T-cell (primary cell): ENCODE data around the gene FAM180A. TPM values are rescaled to one million over a fixed set of nuclear protein-coding genes. Genes with fewer than 3 reads are reported as not detected.

Source experiments
- ATAC-seq, 4 experiments: fragments of 200-7000 bp in 3 of 4; fragments of 150-1000 bp in 1 of 4; cut with Tn5 transposase; replicated peaks in 1 of 4; 1 replicate in 3 of 4; 2 replicates in 1 of 4; pipeline ENCODE4 v1.10.0; 2021; ENCODE audit warnings: moderate library complexity in 3 of 4, mild to moderate bottlenecking in 2 of 4, moderate number of reproducible peaks in 1 of 4
- CTCF ChIA-PET, 2 donors: fragments of 300-600 bp; sonication (Branson Sonifier 250); formaldehyde crosslinking; loops; one replicate each; lab custom pipeline; 2022; ENCODE audit warnings: antibody characterized with exemption in 2 of 2; lab: Charles Lee
- POLR2A ChIA-PET, 2 donors: fragments of 300-600 bp; sonication (Branson Sonifier 250); formaldehyde crosslinking; loops; one replicate each; lab custom pipeline; 2022; ENCODE audit warnings: antibody characterized with exemption in 2 of 2; lab: Charles Lee
- DNase-seq, 35 experiments: peaks; one replicate each; pipeline versions ENCODE4 v3.0.0 to v3.0.0-alpha.2; 2013 to 2023
- H3K27ac ChIP-seq: one replicate; pipeline ENCODE4 v1.5.1; 2013; ENCODE audit warnings: low read length
- H3K27me3 ChIP-seq, 2 experiments: replicated peaks in 1 of 2; 1 replicate in 1 of 2; 2 replicates in 1 of 2; pipeline versions ENCODE4 v1.6.1 to v1.7.0; 2013; ENCODE audit warnings: low read length in 1 of 2, mixed read lengths in 1 of 2; ENCODE audit not compliant: control insufficient read depth in 2 of 2, insufficient read depth in 2 of 2; ENCODE audit errors: extremely low read depth in 1 of 2
- H3K36me3 ChIP-seq, 2 donors: 1 replicate in 1 of 2; 2 replicates in 1 of 2; pipeline versions ENCODE4 v1.6.1 to v1.7.0; 2013; ENCODE audit warnings: low read length in 1 of 2; ENCODE audit not compliant: control insufficient read depth in 2 of 2, insufficient read depth in 1 of 2; ENCODE audit errors: extremely low read depth in 1 of 2
- H3K4me1 ChIP-seq, 2 experiments: 1 replicate in 1 of 2; 2 replicates in 1 of 2; pipeline versions ENCODE4 v1.6.1 to v1.7.0; 2013; ENCODE audit warnings: low read length in 2 of 2, mixed read lengths in 1 of 2; ENCODE audit not compliant: insufficient read depth in 2 of 2, control insufficient read depth in 1 of 2; ENCODE audit errors: extremely low read depth in 1 of 2
- H3K4me3 ChIP-seq, 2 donors: 1 replicate in 1 of 2; 2 replicates in 1 of 2; pipeline versions ENCODE4 v1.5.1 to v1.7.0; 2013; ENCODE audit warnings: mild to moderate bottlenecking in 2 of 2, low read length in 1 of 2, moderate library complexity in 1 of 2; ENCODE audit not compliant: control insufficient read depth in 1 of 2; ENCODE audit errors: extremely low read depth in 1 of 2
- H3K9me3 ChIP-seq: 2 replicates; pipeline ENCODE4 v1.7.0; 2013
- H3K27ac Mint-ChIP-seq, 2 donors: one replicate each; pipeline ENCODE4 v1.8.0; 2020 to 2021; ENCODE audit warnings: mild to moderate bottlenecking in 2 of 2, mixed read lengths in 2 of 2
- H3K27me3 Mint-ChIP-seq, 2 donors: one replicate each; pipeline ENCODE4 v1.8.0; 2021 to 2022; ENCODE audit warnings: mixed read lengths in 2 of 2
- H3K36me3 Mint-ChIP-seq: one replicate; pipeline ENCODE4 v1.8.0; 2021; ENCODE audit warnings: mixed read lengths
- H3K4me1 Mint-ChIP-seq, 3 donors: one replicate each; pipeline ENCODE4 v1.8.0; 2020 to 2022; ENCODE audit warnings: mixed read lengths in 3 of 3, mild to moderate bottlenecking in 1 of 3
- H3K4me3 Mint-ChIP-seq, 3 donors: one replicate each; pipeline ENCODE4 v1.8.0; 2020 to 2022; ENCODE audit warnings: mild to moderate bottlenecking in 3 of 3, mixed read lengths in 3 of 3, moderate library complexity in 3 of 3
- H3K9me3 Mint-ChIP-seq, 3 donors: one replicate each; pipeline ENCODE4 v1.8.0; 2020 to 2022; ENCODE audit warnings: mixed read lengths in 3 of 3
- WGBS: methylation state at CpG from one replicate; pipeline ENCODE4 v1.1.5; 2013; ENCODE audit warnings: missing lambda C conversion rate; ENCODE audit not compliant: insufficient coverage; 5-methylcytosine and 5-hydroxymethylcytosine counted together
- total RNA-seq, 35 experiments: library from RNA in 6 of 35; stranded (reverse) in 6 of 35; fragments of 120-200 nt in 1 of 35; gene quantifications; one replicate each; pipeline versions ENCODE4 v1.2.1 to v1.2.4 and lab custom pipeline; 2013 to 2026

The FAM180A gene
- total RNA-seq, 5 donors from 2014 or later (not counting 1 experiment from before 2014, with no cell fraction given): not detected

DNA sequence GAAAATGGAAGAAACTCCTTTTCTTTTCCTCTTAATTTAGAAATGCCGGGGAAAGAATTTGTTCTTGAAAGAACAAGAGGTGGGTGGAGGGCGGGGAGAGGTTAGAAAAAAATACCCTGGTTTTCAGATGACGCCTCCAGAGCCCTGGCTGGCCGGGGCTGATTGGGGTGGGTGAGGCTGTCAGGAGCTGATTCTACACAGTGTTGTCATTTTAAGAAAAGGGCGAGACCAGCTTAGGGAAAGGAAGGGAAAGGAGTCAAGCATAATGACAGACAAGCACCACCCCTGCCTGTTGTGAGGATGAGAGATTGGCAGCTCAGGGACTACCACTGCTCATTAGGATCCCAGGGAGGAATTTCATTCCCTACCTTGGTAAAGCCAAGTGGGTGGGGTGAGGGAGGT lies 9.9 kb upstream of the FAM180A start:
- Mint-ChIP-seq H3K4me1 (no peaks in the 10 kb centered on the region), H3K27me3 (peaks cover 35 to 41% of the 10 kb centered on the region in 2 donors), H3K36me3 (no peaks in the 10 kb centered on the region), H3K27ac (no peak overlapping the region), H3K9me3 (no peaks in the 10 kb centered on the region), H3K4me3 (no peak overlapping the region)
- H3K4me3 ChIP-seq: no peak overlapping the region
- ATAC-seq: no peak
- WGBS: 62% methylated on average over 3 of the region's 5 CpGs
- no peaks in the 10 kb centered on the region for H3K4me1 ChIP-seq
- H3K27ac ChIP-seq: no peak overlapping the region
- CTCF ChIA-PET: no interaction called here
- H3K9me3 ChIP-seq: no peaks in the 10 kb centered on the region
- DNase-seq: no peak
- no peaks in the 10 kb centered on the region for H3K36me3 ChIP-seq
- peaks cover 0 to 21% of the 10 kb centered on the region in 2 experiments for H3K27me3 ChIP-seq
- POLR2A ChIA-PET: no interaction called here

DNA sequence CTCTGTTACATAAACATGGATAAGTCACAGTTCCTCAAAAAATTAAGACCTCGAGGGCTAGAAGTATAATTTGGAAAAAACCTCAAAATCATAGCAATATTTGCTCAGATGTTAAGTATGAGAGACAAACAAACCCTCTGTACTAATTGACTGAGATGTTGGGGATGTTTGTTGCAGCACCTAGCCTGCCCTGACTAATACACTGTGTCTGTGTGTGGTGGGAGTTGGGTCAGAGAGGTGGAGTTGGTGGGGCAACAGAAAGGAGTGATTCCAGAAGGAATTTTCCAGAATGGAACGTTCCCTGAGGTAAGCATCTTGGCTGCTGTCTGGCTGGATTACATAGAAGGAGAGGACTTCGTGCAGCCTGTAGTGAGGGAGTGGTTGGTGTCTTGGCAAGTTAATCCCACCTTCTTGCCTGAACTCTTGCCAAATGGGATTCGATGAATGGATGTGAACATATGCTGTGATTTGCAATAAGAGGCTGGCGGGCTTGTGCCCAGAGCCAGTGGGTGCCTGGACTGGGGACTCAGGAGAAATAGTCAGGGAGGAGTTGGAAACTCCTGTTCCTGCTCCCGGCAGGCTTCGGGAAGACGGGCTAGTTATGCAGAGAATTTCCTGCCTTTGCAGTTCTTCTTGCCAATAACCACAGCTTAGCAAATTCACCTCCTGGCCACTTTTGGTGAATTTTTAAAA lies 9.3 kb upstream of the FAM180A start:
- CTCF ChIA-PET: no interaction called here
- Histone ChIP-seq H3K36me3 (no peaks in the 10 kb centered on the region), H3K27me3 (peaks cover 0 to 25% of the 10 kb centered on the region in 2 experiments), H3K27ac (no peak overlapping the region), H3K9me3 (no peaks in the 10 kb centered on the region), H3K4me3 (no peak overlapping the region), H3K4me1 (no peaks in the 10 kb centered on the region)
- WGBS: 70% methylated on average over 2 of the region's 8 CpGs
- Mint-ChIP-seq H3K27ac (no peak overlapping the region), H3K27me3 (peaks cover 36 to 41% of the 10 kb centered on the region in 2 donors), H3K4me3 (no peak overlapping the region), H3K9me3 (no peaks in the 10 kb centered on the region), H3K4me1 (no peaks in the 10 kb centered on the region), H3K36me3 (no peaks in the 10 kb centered on the region)
- DNase-seq: no peak
- no peak for ATAC-seq
- POLR2A ChIA-PET: no interaction called here

DNA sequence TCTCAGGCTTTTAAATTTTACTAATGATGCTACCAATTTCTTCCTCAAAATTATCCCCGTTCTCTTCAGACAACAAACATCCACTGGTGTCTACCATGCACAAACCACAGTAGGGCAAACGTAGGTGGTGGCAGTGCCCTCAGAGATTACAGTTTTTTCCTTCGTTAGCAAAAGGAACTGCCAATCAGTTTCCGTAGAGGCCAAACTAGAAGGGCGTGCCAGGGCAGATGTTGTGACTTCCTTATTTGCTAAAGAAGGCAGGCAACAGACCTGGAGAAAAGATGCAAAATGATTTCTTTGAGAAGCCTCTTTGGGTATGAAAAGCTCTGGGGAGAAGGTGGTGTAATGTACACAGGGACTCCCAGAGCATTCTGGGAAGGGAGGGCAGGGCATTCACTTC lies 7.6 kb upstream of the FAM180A start:
- Mint-ChIP-seq H3K4me3 (no peak overlapping the region), H3K36me3 (no peaks in the 10 kb centered on the region), H3K4me1 (no peaks in the 10 kb centered on the region), H3K27ac (no peak overlapping the region), H3K9me3 (no peaks in the 10 kb centered on the region), H3K27me3 (peaks cover 30 to 36% of the 10 kb centered on the region in 2 donors)
- Histone ChIP-seq H3K4me1 (no peaks in the 10 kb centered on the region), H3K27ac (no peak overlapping the region), H3K4me3 (no peak overlapping the region), H3K9me3 (no peaks in the 10 kb centered on the region), H3K27me3 (peaks cover 0 to 22% of the 10 kb centered on the region in 2 experiments), H3K36me3 (no peaks in the 10 kb centered on the region)
- DNase-seq (no peak), ATAC-seq (no peak)
- WGBS: 20% methylated on average over 5 of the region's 5 CpGs
- CTCF ChIA-PET: no interaction called here
- POLR2A ChIA-PET: no interaction called here

DNA sequence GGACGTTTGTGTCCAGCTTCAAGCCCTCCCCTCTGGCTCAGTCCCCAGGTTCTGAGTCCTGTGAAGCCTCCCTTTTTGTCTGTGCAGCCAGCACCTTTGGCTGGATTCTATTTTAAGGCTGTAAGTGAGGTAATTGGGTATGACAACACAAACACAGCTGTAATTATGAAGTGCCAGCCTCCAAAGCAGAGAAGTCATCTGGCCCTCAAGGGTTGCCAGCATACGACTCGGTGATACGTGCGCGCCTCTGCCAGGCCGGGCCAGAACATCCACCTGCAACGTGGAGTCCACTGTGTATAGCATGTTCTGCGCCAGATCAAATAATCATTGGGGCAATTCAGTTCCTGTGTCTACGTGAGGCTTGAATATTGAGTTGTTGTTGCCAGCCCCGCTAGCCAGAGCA lies 6.7 kb upstream of the FAM180A start:
- 86% methylated on average over 11 of the region's 11 CpGs for WGBS
- H3K36me3 Mint-ChIP-seq: no peaks in the 10 kb centered on the region
- ATAC-seq (no peak), DNase-seq (no peak)
- CTCF ChIA-PET: no interaction called here
- no peaks in the 10 kb centered on the region for H3K9me3 Mint-ChIP-seq
- Histone ChIP-seq H3K36me3 (no peaks in the 10 kb centered on the region), H3K4me1 (no peaks in the 10 kb centered on the region), H3K9me3 (no peaks in the 10 kb centered on the region), H3K27me3 (peaks cover 0 to 22% of the 10 kb centered on the region in 2 experiments), H3K27ac (no peak overlapping the region), H3K4me3 (no peak overlapping the region)
- H3K27ac Mint-ChIP-seq: no peak overlapping the region
- POLR2A ChIA-PET: no interaction called here
- H3K27me3 Mint-ChIP-seq: peaks cover 30 to 36% of the 10 kb centered on the region in 2 donors
- no peak overlapping the region for H3K4me3 Mint-ChIP-seq
- no peaks in the 10 kb centered on the region for H3K4me1 Mint-ChIP-seq

DNA sequence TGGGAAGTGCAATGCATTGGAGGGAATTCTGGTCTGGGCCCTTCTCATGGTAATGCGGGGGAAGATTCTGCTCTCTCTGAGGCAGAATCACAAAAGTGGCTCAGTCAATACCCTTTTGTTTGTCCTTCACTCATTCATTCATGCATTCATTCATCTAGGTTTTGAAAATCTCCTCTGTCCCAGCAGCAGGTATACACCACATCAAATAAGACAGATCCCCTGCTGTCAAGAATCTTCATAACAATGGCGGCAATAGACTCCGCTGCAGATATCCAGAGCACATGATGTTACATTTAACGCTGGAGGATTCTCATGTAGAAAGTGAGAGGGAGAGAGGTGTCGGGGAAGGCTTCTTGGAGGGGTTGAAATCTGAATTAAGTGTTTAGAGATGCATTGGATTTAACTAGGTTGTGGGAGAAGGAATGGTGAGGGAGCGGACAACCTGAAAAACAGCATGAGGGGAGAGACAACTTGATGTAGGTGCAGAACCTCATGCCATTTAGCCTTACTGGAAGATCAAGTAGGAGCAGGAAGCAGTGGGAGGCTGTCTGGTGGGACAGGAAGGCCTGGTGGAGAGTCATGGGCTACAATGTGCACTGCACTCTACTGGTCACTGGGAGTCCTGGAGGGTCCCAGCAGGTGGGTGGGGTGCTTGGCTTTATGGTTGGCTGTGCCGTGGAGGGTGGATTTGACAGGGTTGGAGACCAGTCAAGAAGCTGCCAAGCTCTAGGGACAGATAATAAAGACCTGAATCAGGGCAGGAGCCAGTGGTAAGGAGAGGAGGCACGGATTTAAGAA lies 5.2 kb upstream of the FAM180A start:
- DNase-seq (no peak), ATAC-seq (no peak)
- Mint-ChIP-seq H3K9me3 (no peaks in the 10 kb centered on the region), H3K36me3 (no peaks in the 10 kb centered on the region), H3K27ac (no peak overlapping the region), H3K4me3 (no peak overlapping the region), H3K4me1 (no peaks in the 10 kb centered on the region), H3K27me3 (peaks cover 23 to 28% of the 10 kb centered on the region in 2 donors)
- Histone ChIP-seq H3K9me3 (no peaks in the 10 kb centered on the region), H3K4me1 (no peaks in the 10 kb centered on the region), H3K36me3 (no peaks in the 10 kb centered on the region), H3K4me3 (no peak overlapping the region), H3K27me3 (peaks cover 0 to 26% of the 10 kb centered on the region in 2 experiments), H3K27ac (no peak overlapping the region)
- 75% methylated on average over 6 of the region's 8 CpGs for WGBS
- CTCF ChIA-PET: no interaction called here
- POLR2A ChIA-PET: no interaction called here

DNA sequence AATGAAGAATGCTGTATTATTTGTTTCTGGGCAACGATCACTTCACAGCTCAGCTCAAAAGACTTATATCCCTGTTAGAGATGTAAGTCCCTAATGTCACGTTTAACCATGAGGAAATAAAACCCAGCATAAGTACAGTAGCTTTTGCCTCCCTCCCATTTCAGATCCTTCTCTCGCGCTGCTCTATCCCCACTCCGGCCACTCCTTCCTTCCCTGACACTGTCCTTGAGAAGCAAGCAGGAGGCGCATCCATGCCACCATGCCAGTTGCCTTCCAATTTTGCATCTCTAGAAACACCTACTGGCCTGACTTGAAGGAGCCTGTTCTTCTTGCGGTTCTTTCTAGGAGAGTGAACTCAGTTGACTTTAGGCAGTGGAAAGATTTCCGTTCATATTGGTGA lies 1.2 kb downstream of the FAM180A start:
- Mint-ChIP-seq H3K4me3 (no peak overlapping the region), H3K4me1 (no peaks in the 10 kb centered on the region), H3K36me3 (no peaks in the 10 kb centered on the region), H3K27ac (no peak overlapping the region), H3K27me3 (peaks cover 6 to 19% of the 10 kb centered on the region in 2 donors), H3K9me3 (no peaks in the 10 kb centered on the region)
- no peak for ATAC-seq
- H3K36me3 ChIP-seq: no peaks in the 10 kb centered on the region
- no peaks in the 10 kb centered on the region for H3K9me3 ChIP-seq
- ChIA-PET CTCF (no interaction called here), POLR2A (no interaction called here)
- DNase-seq: no peak
- no peaks in the 10 kb centered on the region for H3K4me1 ChIP-seq
- 84% methylated on average over 5 of the region's 8 CpGs for WGBS
- peaks cover 0 to 7% of the 10 kb centered on the region in 2 experiments for H3K27me3 ChIP-seq
- no peak overlapping the region for H3K4me3 ChIP-seq
- no peak overlapping the region for H3K27ac ChIP-seq
